Smooth muscle cell (in vitro differentiated cells): Measurements from ENCODE around the gene STAT1. TPM values are rescaled to one million over a fixed set of nuclear protein-coding genes. Genes with fewer than 3 reads are reported as not detected.

Experiments used
- DNase-seq: peaks from one replicate; lab custom pipeline; 2025; ENCODE audit not compliant: unreplicated experiment; lab: John Stamatoyannopoulos, UW
- H2AFZ ChIP-seq: fragments of 200-600 bp; sonication (generic); 2 replicates; pipeline ENCODE4 v1.6.0; 2016; ENCODE audit warnings: antibody characterized with exemption, low read depth, mild to moderate bottlenecking
- H3F3A ChIP-seq: fragments of 200-600 bp; sonication (generic); 2 replicates; pipeline ENCODE4 v1.6.0; 2017; ENCODE audit warnings: antibody characterized with exemption, low read depth
- H3K27ac ChIP-seq: fragments of 200-600 bp; sonication (generic); 2 replicates; pipeline ENCODE4 v1.5.1; 2016; ENCODE audit warnings: low read depth, mild to moderate bottlenecking
- H3K27me3 ChIP-seq: fragments of 200-600 bp; sonication (generic); 2 replicates; pipeline ENCODE4 v1.6.1; 2016; ENCODE audit warnings: low read depth, mild to moderate bottlenecking
- H3K36me3 ChIP-seq: fragments of 200-600 bp; sonication (generic); 2 replicates; pipeline ENCODE4 v1.5.1; 2016; ENCODE audit warnings: low read depth
- H3K4me1 ChIP-seq: fragments of 200-600 bp; sonication (generic); 2 replicates; pipeline ENCODE4 v1.5.1; 2016; ENCODE audit warnings: low read depth
- H3K4me2 ChIP-seq: fragments of 200-600 bp; sonication (generic); 2 replicates; pipeline ENCODE4 v1.6.0; 2016; ENCODE audit warnings: mild to moderate bottlenecking
- H3K4me3 ChIP-seq: fragments of 200-600 bp; sonication (generic); 2 replicates; pipeline ENCODE4 v1.5.1; 2016; ENCODE audit warnings: mild to moderate bottlenecking
- H3K79me2 ChIP-seq: fragments of 200-600 bp; sonication (generic); 2 replicates; pipeline ENCODE4 v1.6.0; 2016; ENCODE audit warnings: low read depth, mild to moderate bottlenecking
- H3K9ac ChIP-seq: fragments of 200-600 bp; sonication (generic); 2 replicates; pipeline ENCODE4 v1.6.0; 2016; ENCODE audit warnings: low read depth
- H3K9me3 ChIP-seq: fragments of 200-600 bp; sonication (generic); replicated peaks from 2 replicates; pipeline ENCODE4 v1.5.1; 2016; ENCODE audit warnings: low read depth
- H4K20me1 ChIP-seq: fragments of 200-600 bp; sonication (generic); 2 replicates; pipeline ENCODE4 v1.6.0; 2016; ENCODE audit warnings: low read depth
- CTCF ChIP-seq: fragments of 200-600 bp; sonication (generic); IDR thresholded peaks from 2 replicates; pipeline ENCODE4 v1.5.1; 2017; ENCODE audit warnings: borderline replicate concordance, mild to moderate bottlenecking, antibody characterized with exemption; ENCODE audit not compliant: insufficient read depth, poor library complexity, severe bottlenecking
- WGBS: methylation state at CpG from one replicate; pipeline ENCODE4 v1.1.7; 2016; ENCODE audit warnings: low lambda C conversion rate; 5-methylcytosine and 5-hydroxymethylcytosine counted together
- polyA plus RNA-seq: library from polyadenylated mRNA; unstranded; fragments of >200 nt; fragmentation: Nextera tagmentation; extraction: Ambion mirVana; gene quantifications from 2 replicates; pipeline ENCODE4 v1.2.1, GENCODE V29; 2016
- total RNA-seq: library from RNA; depleted of rRNA; stranded (reverse); fragments of >200 nt; gene quantifications from 2 replicates; pipeline ENCODE4 v1.2.3, GENCODE V29; 2014

The STAT1 gene
- total and polyA plus RNA-seq, 2 experiments from 2014 or later = 30.5 to 66.5 TPM

GRCh38 chr2:190977505-190977904 lies 36.5 kb downstream of the STAT1 start:
- Histone ChIP-seq H3K4me3 (no peak overlapping the region), H3K27ac (no peak overlapping the region), H3K36me3 (peaks cover 39% of the 10 kb centered on the region), H3K4me2 (no peak overlapping the region), H3K27me3 (no peaks in the 10 kb centered on the region), H3K9ac (no peak overlapping the region), H3F3A (peaks cover 6% of the 10 kb centered on the region), H2AFZ (no peak overlapping the region), H4K20me1 (no peaks in the 10 kb centered on the region), H3K79me2 (no peaks in the 10 kb centered on the region), H3K9me3 (no peaks in the 10 kb centered on the region), H3K4me1 (no peaks in the 10 kb centered on the region)
- WGBS = 95% methylated on average over 5 of the region's 5 CpGs
- no peak for DNase-seq
- TF ChIP-seq CTCF = no peak

GRCh38 chr2:190976521-190976920 lies 37.5 kb downstream of the STAT1 start:
- H4K20me1 ChIP-seq = no peaks in the 10 kb centered on the region
- H3K4me2 ChIP-seq = no peak overlapping the region
- TF ChIP-seq CTCF = no peak
- H3K9ac ChIP-seq = no peak overlapping the region
- DNase-seq = no peak
- WGBS = 98% methylated on average over 2 of the region's 2 CpGs
- no peaks in the 10 kb centered on the region for H3K79me2 ChIP-seq
- H3F3A ChIP-seq = peaks cover 6% of the 10 kb centered on the region
- no peak overlapping the region for H3K4me3 ChIP-seq
- no peak overlapping the region for H3K27ac ChIP-seq
- no peaks in the 10 kb centered on the region for H3K4me1 ChIP-seq
- H2AFZ ChIP-seq = no peak overlapping the region
- peaks cover 44% of the 10 kb centered on the region for H3K36me3 ChIP-seq
- H3K27me3 ChIP-seq = no peaks in the 10 kb centered on the region
- no peaks in the 10 kb centered on the region for H3K9me3 ChIP-seq

- H3K27ac ChIP-seq = no peak overlapping the region
- no peak overlapping the region for H2AFZ ChIP-seq
- no peak for DNase-seq
- no peak for TF ChIP-seq CTCF
- H3K36me3 ChIP-seq = peaks cover 55% of the 10 kb centered on the region
- H3K4me3 ChIP-seq = no peak overlapping the region
- 93% methylated on average over 12 of the region's 12 CpGs for WGBS
- H3K9me3 ChIP-seq = no peaks in the 10 kb centered on the region
- H3K4me2 ChIP-seq = no peak overlapping the region
- no peaks in the 10 kb centered on the region for H4K20me1 ChIP-seq
- H3K9ac ChIP-seq = no peak overlapping the region
- no peaks in the 10 kb centered on the region for H3K27me3 ChIP-seq
- no peaks in the 10 kb centered on the region for H3F3A ChIP-seq
- H3K4me1 ChIP-seq = no peaks in the 10 kb centered on the region
- H3K79me2 ChIP-seq = no peaks in the 10 kb centered on the region
These were observed 39.2 kb downstream of the STAT1 start for GRCh38 chr2:190974629-190975361.
